ENCODE results near the gene KRTAP10-4.

DNA sequence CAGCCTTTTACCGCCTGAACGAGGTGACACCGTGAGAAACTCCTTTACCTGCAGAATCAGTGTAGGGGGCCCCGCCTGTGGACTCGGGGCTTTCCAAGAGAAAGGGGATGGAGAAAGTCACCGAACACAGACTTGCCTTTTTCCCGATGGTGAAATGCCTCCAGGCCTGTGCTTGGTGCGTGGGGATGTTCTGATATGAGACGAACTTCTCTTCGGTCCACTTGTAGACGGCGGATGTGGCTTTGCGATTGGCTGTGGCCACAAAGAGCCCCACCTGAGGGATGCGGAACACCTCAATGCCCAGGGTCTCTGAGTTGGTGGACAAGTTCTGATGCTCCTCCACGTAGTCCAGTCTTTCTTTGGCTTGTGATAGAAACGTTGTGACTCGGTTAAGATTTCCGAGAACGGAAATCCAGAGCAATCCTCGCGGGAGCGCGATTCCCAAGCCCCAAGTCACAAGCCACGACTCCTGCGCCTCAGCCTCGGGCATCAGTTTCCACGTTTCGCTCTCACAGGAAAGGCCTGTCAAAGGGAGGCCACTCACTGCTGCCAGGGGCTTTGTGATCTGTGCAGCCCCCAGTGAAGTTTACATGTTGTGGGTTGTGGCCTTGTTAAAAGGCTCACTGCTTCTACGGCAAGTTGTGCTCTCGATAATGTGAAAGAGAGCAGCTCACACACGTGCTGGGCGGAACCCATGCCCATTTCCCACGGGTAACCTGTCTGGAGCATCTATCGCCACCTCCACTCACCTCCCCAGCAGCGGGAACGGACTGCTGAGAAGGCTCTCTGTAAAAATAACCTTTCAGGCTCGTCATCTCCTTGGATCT, 46.2 kb upstream of the KRTAP10-4 start:
- TF ChIP-seq YY1 (IDR thresholded peaks at IDR 0.05; ENCODE audit: extremely low read depth, insufficient replicate concordance, low read depth, low read length) (no peak), EZH2 (IDR thresholded peaks at IDR 0.05) (no peak), SP1 (IDR thresholded peaks at IDR 0.05; ENCODE audit: low read depth) (no peak), RAD21 (IDR thresholded peaks at IDR 0.05; ENCODE audit: low read depth) (no peak), CEBPB (IDR thresholded peaks at IDR 0.05; ENCODE audit: low read depth) (no peak), ZFX (IDR thresholded peaks at IDR 0.05) (no peak), SIN3A (IDR thresholded peaks at IDR 0.05; ENCODE audit: low read depth) (no peak), POLR2A (IDR thresholded peaks at IDR 0.05; ENCODE audit: borderline replicate concordance, extremely low read depth, insufficient read depth, insufficient read length) (no peak), POLR2AphosphoS5 (IDR thresholded peaks at IDR 0.05; ENCODE audit: low read depth, low read length) (no peak), EGR1 (IDR thresholded peaks at IDR 0.05; ENCODE audit: low read depth) (no peak), SRF (IDR thresholded peaks at IDR 0.05; ENCODE audit: low read depth) (no peak)
- TF ChIP-seq, protein P1, sequence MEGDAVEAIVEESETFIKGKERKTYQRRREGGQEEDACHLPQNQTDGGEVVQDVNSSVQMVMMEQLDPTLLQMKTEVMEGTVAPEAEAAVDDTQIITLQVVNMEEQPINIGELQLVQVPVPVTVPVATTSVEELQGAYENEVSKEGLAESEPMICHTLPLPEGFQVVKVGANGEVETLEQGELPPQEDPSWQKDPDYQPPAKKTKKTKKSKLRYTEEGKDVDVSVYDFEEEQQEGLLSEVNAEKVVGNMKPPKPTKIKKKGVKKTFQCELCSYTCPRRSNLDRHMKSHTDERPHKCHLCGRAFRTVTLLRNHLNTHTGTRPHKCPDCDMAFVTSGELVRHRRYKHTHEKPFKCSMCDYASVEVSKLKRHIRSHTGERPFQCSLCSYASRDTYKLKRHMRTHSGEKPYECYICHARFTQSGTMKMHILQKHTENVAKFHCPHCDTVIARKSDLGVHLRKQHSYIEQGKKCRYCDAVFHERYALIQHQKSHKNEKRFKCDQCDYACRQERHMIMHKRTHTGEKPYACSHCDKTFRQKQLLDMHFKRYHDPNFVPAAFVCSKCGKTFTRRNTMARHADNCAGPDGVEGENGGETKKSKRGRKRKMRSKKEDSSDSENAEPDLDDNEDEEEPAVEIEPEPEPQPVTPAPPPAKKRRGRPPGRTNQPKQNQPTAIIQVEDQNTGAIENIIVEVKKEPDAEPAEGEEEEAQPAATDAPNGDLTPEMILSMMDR (IDR thresholded peaks at IDR 0.05 in 2 of 3, conservative IDR thresholded peaks at IDR 0.05 in 1 of 3; ENCODE audit: borderline replicate concordance in 1 of 3, insufficient read depth in 1 of 3, low read depth in 2 of 3, low read length in 2 of 3), result no peak
- TF ChIP-seq, protein P2, sequence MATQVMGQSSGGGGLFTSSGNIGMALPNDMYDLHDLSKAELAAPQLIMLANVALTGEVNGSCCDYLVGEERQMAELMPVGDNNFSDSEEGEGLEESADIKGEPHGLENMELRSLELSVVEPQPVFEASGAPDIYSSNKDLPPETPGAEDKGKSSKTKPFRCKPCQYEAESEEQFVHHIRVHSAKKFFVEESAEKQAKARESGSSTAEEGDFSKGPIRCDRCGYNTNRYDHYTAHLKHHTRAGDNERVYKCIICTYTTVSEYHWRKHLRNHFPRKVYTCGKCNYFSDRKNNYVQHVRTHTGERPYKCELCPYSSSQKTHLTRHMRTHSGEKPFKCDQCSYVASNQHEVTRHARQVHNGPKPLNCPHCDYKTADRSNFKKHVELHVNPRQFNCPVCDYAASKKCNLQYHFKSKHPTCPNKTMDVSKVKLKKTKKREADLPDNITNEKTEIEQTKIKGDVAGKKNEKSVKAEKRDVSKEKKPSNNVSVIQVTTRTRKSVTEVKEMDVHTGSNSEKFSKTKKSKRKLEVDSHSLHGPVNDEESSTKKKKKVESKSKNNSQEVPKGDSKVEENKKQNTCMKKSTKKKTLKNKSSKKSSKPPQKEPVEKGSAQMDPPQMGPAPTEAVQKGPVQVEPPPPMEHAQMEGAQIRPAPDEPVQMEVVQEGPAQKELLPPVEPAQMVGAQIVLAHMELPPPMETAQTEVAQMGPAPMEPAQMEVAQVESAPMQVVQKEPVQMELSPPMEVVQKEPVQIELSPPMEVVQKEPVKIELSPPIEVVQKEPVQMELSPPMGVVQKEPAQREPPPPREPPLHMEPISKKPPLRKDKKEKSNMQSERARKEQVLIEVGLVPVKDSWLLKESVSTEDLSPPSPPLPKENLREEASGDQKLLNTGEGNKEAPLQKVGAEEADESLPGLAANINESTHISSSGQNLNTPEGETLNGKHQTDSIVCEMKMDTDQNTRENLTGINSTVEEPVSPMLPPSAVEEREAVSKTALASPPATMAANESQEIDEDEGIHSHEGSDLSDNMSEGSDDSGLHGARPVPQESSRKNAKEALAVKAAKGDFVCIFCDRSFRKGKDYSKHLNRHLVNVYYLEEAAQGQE (IDR thresholded peaks at IDR 0.05; ENCODE audit: low read depth), result no peak
